ENCODE results near the gene METTL15.
"Not testable (repeated sequence)": the region's sequence is repeated elsewhere in the genome, so short reads cannot be mapped to it uniquely, and the experiment has no call there.

Gene METTL15

GRCh38 chr11:28223994-28224393 lies 115.8 kb downstream of the METTL15 start:
- DNase-seq: no peak

DNA sequence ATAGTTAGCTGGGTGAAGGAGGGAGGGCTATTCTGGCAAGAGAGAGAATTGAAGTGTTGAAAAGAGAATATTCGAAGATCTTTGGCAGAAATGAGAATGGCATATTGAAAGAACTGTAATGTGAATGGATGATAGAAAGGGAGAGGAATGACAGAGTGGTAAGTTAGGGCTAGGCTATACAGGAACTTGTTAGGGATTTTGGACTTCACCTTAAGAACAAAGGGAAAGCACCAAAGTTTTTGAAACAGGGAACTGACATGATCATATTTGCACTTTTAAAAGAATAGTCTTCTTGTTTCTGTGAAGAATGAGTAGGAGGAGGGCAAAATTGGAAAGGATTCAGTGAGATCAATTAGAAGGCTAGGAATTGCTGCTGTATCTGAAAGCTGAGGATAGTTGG lies 119.3 kb downstream of the METTL15 start:
- no peak for DNase-seq

- DNase-seq: no peak
Observed at GRCh38 chr11:28228196-28228895, 120.2 kb downstream of the METTL15 start.

- DNase-seq: no peak
Observed at GRCh38 chr11:28231475-28231874, 123.3 kb downstream of the METTL15 start.

DNA sequence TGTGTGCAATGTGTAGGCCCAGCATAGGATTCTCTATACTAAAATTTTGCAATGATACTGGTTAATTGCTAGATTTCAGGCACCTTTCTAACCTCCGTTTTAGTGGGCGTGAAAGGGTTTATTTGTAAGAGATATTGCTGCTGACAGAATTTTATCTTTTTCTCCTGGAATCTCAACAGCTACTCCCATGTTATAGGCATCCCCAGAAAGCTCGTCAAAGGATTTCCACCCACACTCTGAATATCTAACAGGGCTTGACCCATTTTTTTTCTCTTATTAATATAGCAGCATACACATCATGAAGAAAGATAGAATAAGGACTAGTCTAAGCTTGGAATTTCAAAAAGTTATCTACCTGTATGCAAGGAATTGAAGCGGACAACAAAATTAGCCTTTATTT lies 124.5 kb downstream of the METTL15 start:
- no peak for DNase-seq

GRCh38 chr11:28241760-28242159 lies 133.6 kb downstream of the METTL15 start:
- DNase-seq: no peak

DNA sequence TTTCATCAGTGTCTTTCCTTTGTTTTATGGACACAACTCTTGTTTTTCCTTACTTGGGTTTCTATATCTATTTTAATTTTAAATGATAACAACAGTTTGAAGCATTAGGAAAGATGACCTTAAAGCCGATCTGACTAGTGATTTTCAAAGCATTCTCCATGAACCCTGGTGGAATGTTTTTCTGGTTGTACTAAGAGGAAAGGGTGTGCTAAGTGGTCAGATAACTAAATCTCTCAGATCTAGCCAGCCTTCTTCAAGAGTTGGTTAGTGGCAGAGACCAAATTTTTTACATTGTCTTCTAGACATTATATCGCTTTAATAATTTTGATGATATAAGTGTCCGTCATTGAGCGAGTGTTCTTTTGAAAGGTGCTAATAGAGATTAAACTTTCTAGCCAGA lies 134.4 kb downstream of the METTL15 start:
- DNase-seq: no peak

DNA sequence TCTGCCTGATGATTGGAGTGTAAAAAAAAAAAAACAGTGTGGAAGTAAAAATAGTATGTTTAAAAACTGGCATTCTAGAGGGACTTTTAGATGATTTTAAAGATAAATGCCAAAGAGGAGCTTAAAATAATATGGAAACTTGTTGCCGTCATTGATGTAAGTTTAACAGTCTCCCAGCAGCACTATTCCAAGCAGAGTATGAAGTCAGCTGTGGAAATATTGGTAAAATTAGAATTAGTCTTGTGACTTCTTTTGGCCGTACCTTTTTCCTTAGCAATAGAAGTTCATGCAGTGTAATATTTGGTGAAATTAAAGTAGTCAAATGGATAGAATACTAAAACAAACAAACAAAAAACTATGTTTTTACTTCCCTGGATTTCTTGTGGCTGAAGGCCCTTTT lies 134.9 kb downstream of the METTL15 start:
- DNase-seq: no peak

- DNase-seq: no peak
Observed at GRCh38 chr11:28243581-28243980, 135.4 kb downstream of the METTL15 start.

- DNase-seq: no peak
Observed at GRCh38 chr11:28245131-28245530, 136.9 kb downstream of the METTL15 start.

GRCh38 chr11:28250192-28250591 lies 142.0 kb downstream of the METTL15 start:
- no peak for DNase-seq

GRCh38 chr11:28251257-28251656 lies 143.1 kb downstream of the METTL15 start:
- DNase-seq: no peak

DNA sequence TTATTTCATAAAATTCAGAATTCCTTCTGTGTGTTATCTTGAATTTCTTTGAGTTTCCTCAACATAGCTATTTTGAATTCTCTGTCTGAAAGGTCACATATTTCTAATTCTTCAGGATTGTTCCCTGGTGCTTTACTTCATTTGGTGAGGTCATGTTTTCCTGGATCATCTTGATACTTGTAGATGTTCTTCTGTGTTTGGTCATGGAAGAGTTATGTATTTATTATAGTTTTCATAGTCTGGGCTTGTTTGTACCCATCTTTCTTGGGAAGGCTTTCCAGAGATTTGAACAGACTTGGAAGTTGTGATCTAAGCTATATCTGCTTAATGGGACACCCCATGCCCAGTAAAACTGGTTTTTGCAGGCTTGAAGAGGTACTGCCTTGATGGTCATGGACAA lies 149.6 kb downstream of the METTL15 start:
- DNase-seq: no peak

DNA sequence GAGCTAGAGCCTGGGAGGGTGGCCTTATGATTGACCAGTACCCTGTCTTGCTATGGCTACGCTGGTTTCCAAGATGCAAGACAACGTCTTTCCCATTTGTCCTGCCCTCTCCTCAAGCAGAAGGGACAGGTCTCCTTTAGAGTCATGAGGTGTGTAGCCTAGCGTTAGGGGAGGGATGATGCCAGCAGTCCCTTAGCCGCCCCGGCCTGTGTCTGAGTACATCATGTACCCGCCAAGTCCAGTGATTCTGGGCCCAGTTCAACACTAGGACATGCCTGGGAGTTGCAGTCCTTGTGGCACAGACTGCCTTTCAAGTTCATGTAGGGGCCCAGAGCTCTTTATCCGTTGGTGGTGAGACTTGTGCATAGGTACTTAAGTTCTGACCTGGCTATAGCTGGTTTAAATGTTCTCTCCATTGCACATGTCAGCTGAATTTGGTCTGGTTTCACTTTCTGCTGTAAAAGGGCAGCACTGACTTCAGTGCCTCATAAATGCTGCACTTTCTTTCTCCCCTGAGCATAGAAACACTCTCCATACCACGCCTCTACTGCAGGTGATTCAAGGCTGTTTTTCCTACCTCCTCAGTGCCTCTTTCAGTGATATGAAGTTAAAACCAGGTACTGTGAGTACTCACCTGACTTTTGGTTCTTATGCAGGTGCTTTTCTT lies 151.1 kb downstream of the METTL15 start:
- no peak for DNase-seq

- no peak for DNase-seq
Observed at GRCh38 chr11:28268925-28269324, 160.7 kb downstream of the METTL15 start.

DNA sequence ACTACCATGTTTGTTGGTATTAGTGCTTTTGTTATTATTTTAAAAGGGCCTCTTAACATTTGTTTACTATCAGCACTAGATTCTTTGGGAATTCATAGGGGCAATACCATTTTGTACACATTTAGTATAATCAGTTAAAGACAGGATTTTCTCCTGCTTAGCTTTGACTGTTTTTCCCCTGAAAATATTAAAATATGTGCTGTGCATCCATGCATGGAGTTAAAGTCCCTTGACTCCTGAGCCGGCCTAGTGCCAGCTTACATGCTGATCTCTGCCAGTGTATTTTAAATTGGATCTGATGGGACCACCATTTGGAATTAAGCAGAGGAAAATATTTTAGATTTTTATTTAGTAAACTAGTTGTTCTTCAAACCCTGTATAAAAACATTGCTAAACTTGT lies 161.4 kb downstream of the METTL15 start:
- DNase-seq: no peak

DNA sequence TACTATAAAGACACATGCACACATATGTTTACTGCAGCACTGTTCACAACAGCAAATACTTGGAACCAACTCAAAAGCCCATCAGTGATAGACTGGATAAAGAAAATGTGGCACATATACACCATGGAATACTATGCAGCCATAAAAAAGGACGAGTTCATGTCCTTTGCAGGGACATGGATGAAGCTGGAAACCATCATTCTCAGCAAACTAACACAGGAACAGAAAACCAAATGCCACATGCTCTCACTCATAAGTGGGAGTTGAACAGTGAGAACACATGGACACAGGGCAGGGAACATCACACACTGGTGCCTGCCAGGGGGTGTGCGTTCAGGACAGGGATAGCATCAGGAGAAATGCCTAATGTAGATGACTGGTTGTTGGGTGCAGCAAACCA lies 164.1 kb downstream of the METTL15 start:
- DNase-seq: not testable (repeated sequence)

- no peak for DNase-seq
Observed at GRCh38 chr11:28274216-28274615, 166.0 kb downstream of the METTL15 start.

GRCh38 chr11:28284196-28284595 lies 176.0 kb downstream of the METTL15 start:
- DNase-seq: no peak

DNA sequence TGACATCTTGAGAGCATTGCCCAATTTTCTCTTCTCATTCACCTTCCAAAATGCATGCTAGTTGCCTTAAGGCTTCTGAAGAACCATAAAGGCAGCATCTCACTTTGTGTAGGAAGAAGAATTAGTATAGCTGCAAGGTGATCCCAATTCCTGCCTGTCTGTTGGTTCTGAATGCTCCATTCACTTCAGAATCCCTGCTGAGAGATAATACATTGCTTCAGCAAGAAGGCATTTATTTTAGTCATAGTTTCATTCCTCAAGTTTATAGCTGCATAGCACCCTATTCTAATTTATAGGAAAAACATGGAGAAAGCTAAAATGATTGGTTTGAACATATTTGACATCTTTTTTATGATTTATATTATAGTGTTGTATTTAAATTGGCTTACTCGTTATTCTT lies 181.3 kb downstream of the METTL15 start:
- DNase-seq: no peak

- not testable (repeated sequence) for DNase-seq
Observed at GRCh38 chr11:28290995-28291394, 182.8 kb downstream of the METTL15 start.

- no peak for DNase-seq
Observed at GRCh38 chr11:28296426-28296825, 188.2 kb downstream of the METTL15 start.

- no peak for DNase-seq
Observed at GRCh38 chr11:28298209-28298608, 190.0 kb downstream of the METTL15 start.

DNA sequence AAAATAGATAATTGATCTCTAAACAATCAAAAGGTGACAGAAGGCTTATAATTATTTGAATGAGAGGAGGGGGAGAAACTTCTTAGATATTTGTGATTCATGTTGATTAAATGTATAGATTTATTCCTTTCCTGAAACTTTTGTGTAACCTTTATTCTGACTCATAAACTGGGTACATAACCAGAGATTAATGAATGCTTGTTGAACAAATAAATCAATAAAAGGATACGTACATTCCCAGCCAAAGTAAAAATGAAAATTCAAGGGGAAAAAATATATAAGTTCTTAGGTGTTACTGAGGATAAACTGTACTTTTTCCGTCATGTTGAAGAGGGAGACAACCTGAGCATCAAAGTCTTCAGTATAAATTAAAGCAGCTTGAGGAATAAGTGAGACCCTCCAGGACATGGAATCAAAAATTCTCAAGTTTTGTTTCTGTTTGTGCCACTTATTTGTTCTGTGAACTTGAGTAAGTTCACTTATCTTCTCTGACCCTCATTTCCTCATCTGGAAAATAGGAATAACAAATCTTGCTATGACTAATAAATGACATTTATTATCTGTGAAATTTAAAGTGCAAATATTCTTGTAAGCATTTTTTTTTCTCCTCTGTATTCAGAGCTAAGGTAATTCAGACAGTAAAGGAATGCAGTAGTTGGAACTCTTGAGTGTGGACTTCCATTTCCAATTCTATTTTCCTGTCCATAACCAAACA lies 195.4 kb downstream of the METTL15 start:
- no peak for DNase-seq
